CD4-positive, alpha-beta T cell (primary cell): ENCODE data around the gene ANKRD16. TPM values are rescaled to one million over a fixed set of nuclear protein-coding genes. Genes with fewer than 3 reads are reported as not detected.

ENCODE experiments used
- ATAC-seq: fragments of 200-7000 bp; cut with Tn5 transposase; one replicate; pipeline ENCODE4 v1.10.0; 2022; ENCODE audit warnings: mild to moderate bottlenecking; ENCODE audit not compliant: poor library complexity
- CTCF ChIA-PET: fragments of 350-600 bp; sonication (Branson Sonifier 250); formaldehyde crosslinking; loops from one replicate; lab custom pipeline; 2021; ENCODE audit warnings: antibody characterized with exemption, inconsistent platforms; lab: Charles Lee
- POLR2A ChIA-PET: fragments of 350-600 bp; sonication (Branson Sonifier 250); formaldehyde crosslinking; loops from one replicate; lab custom pipeline; 2021; ENCODE audit warnings: antibody characterized with exemption, inconsistent platforms; lab: Charles Lee
- DNase-seq, 14 experiments: peaks; one replicate each; pipeline ENCODE4 v3.0.0-alpha.2; 2013 to 2020; ENCODE audit warnings: mixed read lengths in 2 of 14
- H3K27ac ChIP-seq, 2 donors: one replicate each; pipeline versions ENCODE4 v1.5.1 to v1.7.0; 2013; ENCODE audit warnings: low read length in 2 of 2, low read depth in 1 of 2, mild to moderate bottlenecking in 1 of 2
- H3K27me3 ChIP-seq, 2 experiments: 1 replicate in 1 of 2; 2 replicates in 1 of 2; pipeline versions ENCODE4 v1.6.1 to v1.7.0; 2013; ENCODE audit warnings: low read length in 2 of 2, control low read depth in 1 of 2, mild to moderate bottlenecking in 1 of 2, moderate library complexity in 1 of 2; ENCODE audit not compliant: insufficient read depth in 2 of 2, control insufficient read depth in 1 of 2
- H3K36me3 ChIP-seq: one replicate; pipeline ENCODE4 v1.6.1; 2013; ENCODE audit warnings: low read length, control low read depth; ENCODE audit not compliant: insufficient read depth
- H3K4me1 ChIP-seq: one replicate; pipeline ENCODE4 v1.6.1; 2013; ENCODE audit warnings: low read length, control low read depth; ENCODE audit not compliant: insufficient read depth
- H3K4me3 ChIP-seq: one replicate; pipeline ENCODE4 v1.5.1; 2013; ENCODE audit warnings: mild to moderate bottlenecking, low read length, moderate library complexity
- H3K9me3 ChIP-seq, 2 experiments: 1 replicate in 1 of 2; 2 replicates in 1 of 2; pipeline versions ENCODE4 v1.6.1 to v1.7.0; 2013; ENCODE audit warnings: low read length in 2 of 2, mild to moderate bottlenecking in 2 of 2, control low read depth in 1 of 2, moderate library complexity in 1 of 2; ENCODE audit not compliant: control insufficient read depth in 1 of 2, insufficient read depth in 1 of 2
- H3K27ac Mint-ChIP-seq: one replicate; pipeline ENCODE4 v1.8.0; 2020; ENCODE audit warnings: mixed read lengths
- H3K27me3 Mint-ChIP-seq: one replicate; pipeline ENCODE4 v1.8.0; 2021; ENCODE audit warnings: mixed read lengths
- H3K36me3 Mint-ChIP-seq: one replicate; pipeline ENCODE4 v1.8.0; 2021; ENCODE audit warnings: low read depth, mixed read lengths
- H3K4me1 Mint-ChIP-seq: one replicate; pipeline ENCODE4 v1.8.0; 2021; ENCODE audit warnings: low read depth, mixed read lengths
- H3K4me3 Mint-ChIP-seq: one replicate; pipeline ENCODE4 v1.8.0; 2020; ENCODE audit warnings: mild to moderate bottlenecking, mixed read lengths
- H3K9me3 Mint-ChIP-seq: one replicate; pipeline ENCODE4 v1.8.0; 2020; ENCODE audit warnings: mixed read lengths
- CTCF ChIP-seq: fragments of 200-600 bp; IDR thresholded peaks from one replicate; pipeline ENCODE4 v1.8.0; 2022; ENCODE audit warnings: antibody characterized with exemption, mild to moderate bottlenecking
- intact Hi-C, 2 experiments: fragments of 100-400 bp; cut with DNase I in 1 of 2; cut with micrococcal nuclease in 1 of 2; formaldehyde crosslinking; loops; one replicate each; pipeline versions ENCODE4 v1.15.1 to v1.9.0; 2023 to 2025; cut with DNase I, micrococcal nuclease
- total RNA-seq, 174 experiments: library from RNA in 2 of 174; stranded (reverse) in 2 of 174; gene quantifications; one replicate each; pipeline ENCODE4 v1.2.3 and lab custom pipeline; 2021 to 2026

ANKRD16 gene
- total RNA-seq, 2 experiments from 2014 or later = 1.4 to 1.8 TPM

DNA sequence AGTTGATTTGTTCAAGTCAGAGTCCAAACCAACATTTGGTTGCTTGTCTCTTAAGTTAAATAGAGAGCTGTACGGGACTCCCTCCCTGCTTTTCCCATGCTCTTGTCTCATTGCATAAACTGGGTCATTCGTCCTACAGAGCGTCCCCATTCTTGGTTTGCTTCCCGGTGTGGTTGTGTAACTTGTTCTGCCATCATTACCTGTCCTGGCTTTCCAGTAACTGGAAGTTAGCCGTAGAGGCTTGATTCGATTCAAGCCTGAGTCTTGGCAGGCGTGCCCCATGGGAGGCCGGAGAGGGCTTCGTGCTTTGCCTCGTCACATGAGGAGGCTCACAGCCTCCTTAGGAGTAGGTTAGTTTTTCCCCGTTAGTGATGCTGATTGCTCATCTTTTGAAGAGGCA lies 40.6 kb upstream of the ANKRD16 start:
- H3K36me3 Mint-ChIP-seq = peaks cover 81% of the 10 kb centered on the region
- no peaks in the 10 kb centered on the region for H3K9me3 Mint-ChIP-seq
- Histone ChIP-seq H3K36me3 (peaks cover 63% of the 10 kb centered on the region), H3K27ac (no peak overlapping the region), H3K9me3 (no peaks in the 10 kb centered on the region), H3K4me1 (no peaks in the 10 kb centered on the region), H3K4me3 (no peak overlapping the region), H3K27me3 (no peaks in the 10 kb centered on the region)
- DNase-seq = no peak
- ChIA-PET CTCF (no interaction called here), POLR2A (no interaction called here)
- intact Hi-C loops = no loop called here
- TF ChIP-seq CTCF = no peak
- no peak for ATAC-seq
- H3K4me1 Mint-ChIP-seq = no peaks in the 10 kb centered on the region
- H3K27ac Mint-ChIP-seq = no peak overlapping the region
- no peaks in the 10 kb centered on the region for H3K27me3 Mint-ChIP-seq
- H3K4me3 Mint-ChIP-seq = no peak overlapping the region

DNA sequence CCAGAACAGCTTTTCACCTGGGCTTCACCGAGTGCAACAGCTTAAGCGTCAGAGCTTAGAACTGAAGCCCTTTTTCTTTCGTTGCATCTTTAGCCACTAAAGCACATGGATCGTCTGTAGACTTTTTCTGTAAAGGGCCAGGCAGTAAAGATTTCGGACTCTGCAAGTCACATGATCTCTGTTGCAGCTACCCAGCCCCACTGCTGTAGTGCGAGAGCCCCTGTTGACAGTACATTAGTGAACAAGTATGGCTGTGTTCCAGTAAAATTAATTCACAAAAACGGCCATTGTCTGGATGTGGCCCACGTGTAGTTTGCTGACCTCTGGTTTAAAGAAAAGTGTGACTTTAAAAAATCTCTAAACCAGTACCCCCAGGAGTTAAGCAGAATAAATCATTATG lies 39.7 kb upstream of the ANKRD16 start:
- no peaks in the 10 kb centered on the region for H3K27me3 ChIP-seq
- H3K9me3 Mint-ChIP-seq = no peaks in the 10 kb centered on the region
- intact Hi-C loops = no loop called here
- no peak for DNase-seq
- no peak overlapping the region for H3K4me3 ChIP-seq
- H3K27me3 Mint-ChIP-seq = no peaks in the 10 kb centered on the region
- no peaks in the 10 kb centered on the region for H3K9me3 ChIP-seq
- H3K4me1 Mint-ChIP-seq = no peaks in the 10 kb centered on the region
- H3K27ac ChIP-seq = no peak overlapping the region
- ATAC-seq = no peak
- no peak overlapping the region for H3K4me3 Mint-ChIP-seq
- ChIA-PET POLR2A (interaction anchor here (1.7 kb wide), 1 partner anchor 47 kb away, joined by 5 read pairs; the partner anchor contains the start of gene IL15RA), CTCF (no interaction called here)
- no peak overlapping the region for H3K27ac Mint-ChIP-seq
- H3K36me3 Mint-ChIP-seq = peaks cover 85% of the 10 kb centered on the region
- peaks cover 71% of the 10 kb centered on the region for H3K36me3 ChIP-seq
- TF ChIP-seq CTCF = no peak
- no peaks in the 10 kb centered on the region for H3K4me1 ChIP-seq

DNA sequence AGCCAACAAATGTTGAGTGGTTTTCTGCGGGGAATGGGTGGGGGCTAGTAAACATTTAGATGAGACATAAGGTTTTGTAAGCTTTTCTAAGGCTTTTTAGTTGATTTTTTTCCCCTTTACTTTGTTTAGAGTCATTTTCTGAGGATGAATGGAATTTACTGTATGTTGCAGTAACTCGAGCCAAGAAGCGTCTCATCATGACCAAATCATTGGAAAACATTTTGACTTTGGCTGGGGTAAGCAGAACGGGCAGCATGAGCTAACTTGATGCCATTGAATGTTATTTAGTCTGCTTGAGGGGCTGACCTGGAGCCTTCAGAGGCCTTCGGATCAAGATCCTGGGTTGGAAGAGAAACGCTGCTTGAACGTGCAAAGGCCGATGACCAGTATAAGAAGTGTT lies 37.6 kb upstream of the ANKRD16 start:
- no peaks in the 10 kb centered on the region for H3K4me1 Mint-ChIP-seq
- no peak for ATAC-seq

More for the DNA sequence above, 37.6 kb upstream of the ANKRD16 start:
- H3K4me1 ChIP-seq = no peaks in the 10 kb centered on the region
- H3K27ac Mint-ChIP-seq = no peak overlapping the region
- no peaks in the 10 kb centered on the region for H3K9me3 Mint-ChIP-seq
- H3K36me3 Mint-ChIP-seq = peaks cover 97% of the 10 kb centered on the region
- H3K9me3 ChIP-seq = no peaks in the 10 kb centered on the region
- H3K27me3 ChIP-seq = no peaks in the 10 kb centered on the region
- H3K4me3 Mint-ChIP-seq = no peak overlapping the region
- no peak for DNase-seq
- no peak overlapping the region for H3K4me3 ChIP-seq
- intact Hi-C loops = no loop called here
- ChIA-PET CTCF (no interaction called here), POLR2A (interaction anchor here (1.2 kb wide), 1 partner anchor 17 kb away, joined by 3 read pairs; no protein-coding TSS in a partner anchor)
- H3K27me3 Mint-ChIP-seq = no peaks in the 10 kb centered on the region
- no peak overlapping the region for H3K27ac ChIP-seq
- no peak for TF ChIP-seq CTCF
- H3K36me3 ChIP-seq = peaks cover 83% of the 10 kb centered on the region
